GM21737 (cell line): ENCODE results near the gene SP9.
"Not testable (repeated sequence)": the region's sequence is repeated elsewhere in the genome, so short reads cannot be mapped to it uniquely, and the experiment has no call there.

ENCODE experiments used
- ATAC-seq: cut with Tn5 transposase; IDR thresholded peaks from one replicate; pipeline ENCODE4 v1.9.1; 2021; ENCODE audit warnings: mild to moderate bottlenecking, moderate library complexity; ENCODE audit not compliant: unreplicated experiment

Gene SP9

GRCh38 chr2:174344716-174345461 is 10.1 kb downstream of the SP9 start:
- ATAC-seq, result no peak

- no peak for ATAC-seq
Observed at GRCh38 chr2:174350018-174350417, 15.3 kb downstream of the SP9 start.

DNA sequence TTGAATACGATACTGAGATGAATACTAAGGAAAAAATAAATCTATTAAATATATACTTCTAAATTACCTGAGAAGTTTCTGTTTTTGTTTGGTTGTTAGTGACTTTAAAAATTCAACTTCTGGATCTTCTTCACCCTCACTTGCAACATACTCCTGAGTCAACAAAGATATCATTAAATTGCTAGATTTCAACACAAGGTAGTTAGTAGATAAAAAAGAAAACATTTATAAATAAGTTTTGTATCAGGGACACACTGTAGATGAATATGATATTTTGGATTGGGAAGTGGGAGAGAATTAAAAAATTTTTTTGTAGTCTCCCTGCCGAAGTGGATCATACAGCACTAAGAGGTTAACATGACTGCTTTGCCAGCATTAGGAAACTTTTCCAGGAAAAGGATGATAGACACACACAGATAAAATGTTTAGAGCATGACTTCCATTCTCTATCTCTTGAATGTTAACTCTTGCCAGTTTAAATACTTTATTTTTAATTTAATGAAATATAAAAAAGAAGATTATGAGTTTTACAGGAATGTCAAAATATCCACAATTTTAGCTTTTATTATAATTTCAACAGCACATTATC is 15.9 kb downstream of the SP9 start:
- ATAC-seq, result no peak

GRCh38 chr2:174353004-174353403 is 18.2 kb downstream of the SP9 start:
- ATAC-seq, result no peak

DNA sequence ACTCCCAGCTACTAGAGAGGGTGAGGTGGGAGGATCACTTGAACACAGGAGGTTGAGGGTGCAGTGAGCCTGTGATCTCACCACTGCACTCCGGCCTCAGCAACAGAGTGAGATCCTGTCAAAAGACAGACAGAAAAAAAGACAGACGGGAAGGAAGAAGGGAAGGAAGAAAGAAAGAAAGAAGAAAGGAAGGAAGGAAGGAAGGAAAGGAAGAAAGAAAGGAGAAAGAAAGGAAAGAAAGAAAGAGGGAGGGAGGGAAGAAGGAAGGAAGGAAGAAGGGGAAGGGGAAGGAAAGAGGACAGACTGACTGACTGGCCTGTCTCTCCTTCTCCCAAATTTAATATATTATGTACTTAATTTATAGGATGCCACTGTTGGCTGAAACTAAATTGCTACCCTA is 21.6 kb downstream of the SP9 start:
- no peak for ATAC-seq

GRCh38 chr2:174359663-174360062 is 24.9 kb downstream of the SP9 start:
- not testable (repeated sequence) for ATAC-seq

DNA sequence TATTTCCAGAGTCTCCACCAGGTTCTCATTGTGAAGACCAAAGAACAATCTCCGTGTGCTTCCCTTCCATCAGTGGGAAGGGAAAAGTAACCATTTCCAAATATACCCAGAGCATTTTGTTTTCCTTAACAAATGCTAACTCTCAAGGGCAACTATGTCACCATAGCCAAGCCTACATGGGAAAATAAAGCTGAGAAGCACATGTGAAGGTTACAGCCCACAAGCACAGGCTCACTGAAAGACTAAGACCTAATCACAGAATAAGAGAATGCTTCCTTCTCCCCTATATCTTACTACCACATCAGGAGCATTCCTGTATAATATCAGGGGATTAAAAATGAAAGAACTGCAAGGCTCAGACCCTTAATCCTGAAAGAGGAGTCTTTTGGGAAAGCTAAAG is 28.2 kb downstream of the SP9 start:
- ATAC-seq, result no peak

DNA sequence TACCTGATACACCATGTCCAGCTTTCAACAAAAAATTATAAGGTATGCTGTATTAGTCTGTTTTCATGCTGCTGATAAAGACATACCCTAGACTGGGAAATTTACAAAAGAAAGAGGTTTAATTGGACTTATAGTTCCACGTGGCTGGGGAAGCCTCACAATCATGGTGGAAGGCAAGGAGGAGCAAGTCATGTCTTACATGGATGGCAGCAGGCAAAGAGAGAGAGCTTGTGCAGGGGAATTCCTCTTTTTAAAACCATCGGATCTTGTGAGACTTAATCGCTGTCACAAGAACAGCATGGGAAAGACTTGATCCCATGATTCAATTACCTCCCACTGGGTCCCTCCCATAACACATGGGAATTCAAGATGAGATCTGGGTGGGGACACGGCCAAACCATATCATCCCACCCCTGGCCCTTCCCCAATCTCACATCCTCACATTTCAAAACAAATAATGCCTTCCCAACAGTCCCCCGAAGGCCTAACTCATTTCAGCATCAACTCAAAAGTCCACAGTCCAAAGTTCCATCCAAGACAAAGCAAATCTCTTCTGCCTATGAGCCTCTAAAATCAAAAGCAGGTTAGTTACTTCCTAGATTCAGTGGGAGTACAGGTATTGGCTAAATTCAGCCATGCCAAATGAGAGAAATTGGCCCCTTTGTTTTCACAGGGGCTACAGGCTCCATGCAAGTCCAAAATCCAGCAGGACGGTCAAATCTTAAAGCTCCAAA is 28.9 kb downstream of the SP9 start:
- not testable (repeated sequence) for ATAC-seq

GRCh38 chr2:174364628-174365027 is 29.9 kb downstream of the SP9 start:
- ATAC-seq, result no peak

DNA sequence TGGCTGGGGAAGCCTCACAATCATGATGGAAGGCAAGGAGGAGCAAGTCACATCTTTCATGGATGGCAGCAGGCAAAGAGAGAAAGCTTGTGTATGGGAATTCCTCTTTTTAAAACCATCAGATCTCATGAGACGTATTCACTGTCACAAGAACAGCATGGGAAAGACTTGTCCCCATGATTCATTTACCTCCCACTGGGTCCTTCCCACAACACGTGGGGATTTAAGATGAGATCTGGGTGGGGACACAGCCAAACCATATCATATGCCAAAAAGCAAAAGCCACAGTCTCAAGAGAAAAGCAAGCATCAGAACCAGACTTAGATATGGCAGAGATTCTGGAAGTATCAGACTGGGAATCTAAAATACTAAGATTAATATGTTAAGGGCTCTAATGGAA is 30.8 kb downstream of the SP9 start:
- no peak for ATAC-seq

GRCh38 chr2:174368691-174369090 is 33.9 kb downstream of the SP9 start:
- no peak for ATAC-seq

DNA sequence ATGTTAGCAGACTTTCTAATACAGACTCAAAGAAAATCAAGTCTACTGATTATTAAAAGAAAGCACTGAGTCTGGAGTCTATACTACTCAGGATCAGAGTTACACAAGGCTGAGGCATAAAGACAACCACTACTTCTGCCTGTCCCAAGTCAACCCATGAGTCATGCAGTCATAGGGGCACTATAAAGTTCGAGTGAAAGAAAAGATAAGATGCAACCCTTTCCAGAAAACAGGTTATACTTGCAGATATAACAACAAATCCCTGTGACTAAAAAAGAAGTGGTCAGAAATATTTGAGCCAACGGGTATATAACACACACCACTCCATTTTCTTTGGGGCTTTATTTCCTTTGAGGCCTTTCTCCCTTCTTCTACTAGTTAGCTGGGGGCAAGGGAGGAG is 42.2 kb downstream of the SP9 start:
- no peak for ATAC-seq

DNA sequence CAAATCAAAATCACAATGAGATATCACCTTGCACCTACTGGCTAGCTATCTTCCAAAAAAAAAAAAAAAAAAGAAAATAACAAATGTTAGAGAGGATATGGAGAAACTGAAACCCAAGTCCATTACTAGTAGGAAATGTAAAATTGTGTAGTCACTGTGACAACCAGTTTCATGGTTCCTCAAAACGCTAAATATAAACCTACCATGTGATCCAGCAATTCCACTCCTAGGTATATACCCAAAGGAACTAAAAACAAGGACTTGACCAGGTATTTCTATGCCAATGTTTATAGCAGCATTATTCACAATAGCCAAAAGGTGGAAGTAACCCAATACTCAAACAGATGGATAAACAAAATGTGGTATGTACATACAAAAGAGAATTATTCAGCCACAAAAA is 49.0 kb downstream of the SP9 start:
- no peak for ATAC-seq

DNA sequence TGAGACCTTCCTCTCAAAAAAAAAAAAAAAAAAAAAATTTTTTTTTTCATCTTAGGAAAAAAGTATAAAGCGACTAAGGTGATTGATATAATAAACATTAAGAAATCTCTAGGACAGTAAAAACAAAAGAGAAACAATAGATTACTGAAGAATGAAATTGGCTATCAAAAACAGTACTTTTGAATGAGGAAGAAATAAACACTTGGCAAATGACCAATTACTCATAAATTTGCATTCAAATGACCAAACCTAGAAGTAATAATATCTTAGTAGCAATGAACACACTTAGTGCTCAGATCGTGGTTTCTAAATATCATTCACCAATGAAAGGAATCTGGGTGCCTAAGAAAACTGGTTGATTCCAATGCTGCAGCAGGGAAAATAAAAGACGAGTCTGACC is 50.4 kb downstream of the SP9 start:
- no peak for ATAC-seq
